PC-3 (cell line): ENCODE data around the gene SLC22A4.

Source experiments
- EZH2 ChIP-seq: fragments of 300-600 bp; sonication (generic); IDR thresholded peaks from one replicate; pipeline ENCODE4 v1.6.1; 2017; ENCODE audit warnings: antibody characterized with exemption, mild to moderate bottlenecking, low read length; ENCODE audit not compliant: unreplicated experiment
- TF ChIP-seq, protein P1 (sequence below): fragments of 300-600 bp; sonication (generic); conservative IDR thresholded peaks from 2 replicates; pipeline ENCODE4 v1.5.1; 2017; ENCODE audit warnings: antibody characterized with exemption, low read depth, mild to moderate bottlenecking, low read length

DNA sequence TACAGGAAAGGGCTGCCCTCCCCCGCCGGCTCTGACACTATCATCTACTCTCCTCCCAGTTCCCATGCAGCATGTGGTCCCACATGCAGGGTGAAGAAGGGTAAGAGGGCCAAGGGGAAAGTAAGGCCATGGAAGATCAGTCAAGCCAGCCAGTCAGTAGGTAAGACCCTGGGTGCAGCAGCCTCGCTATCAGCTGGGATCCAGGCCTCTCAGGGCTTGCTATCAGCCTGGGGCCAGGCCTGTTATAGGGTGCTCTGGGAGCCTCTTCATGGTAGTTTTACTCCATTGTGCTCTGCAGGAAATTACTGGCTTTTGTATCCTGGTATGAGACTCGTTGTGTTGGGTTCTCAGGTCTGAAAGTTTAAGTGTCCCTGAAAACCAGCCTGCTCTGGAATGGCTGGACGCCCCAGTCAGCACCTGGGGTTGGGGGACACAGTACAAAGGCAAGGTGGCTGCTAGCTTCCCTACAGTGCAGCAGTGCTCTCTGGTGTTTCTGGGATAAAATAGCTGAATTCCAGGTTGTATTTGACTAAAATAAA lies 21.4 kb downstream of the SLC22A4 start:
- TF ChIP-seq, protein P1, sequence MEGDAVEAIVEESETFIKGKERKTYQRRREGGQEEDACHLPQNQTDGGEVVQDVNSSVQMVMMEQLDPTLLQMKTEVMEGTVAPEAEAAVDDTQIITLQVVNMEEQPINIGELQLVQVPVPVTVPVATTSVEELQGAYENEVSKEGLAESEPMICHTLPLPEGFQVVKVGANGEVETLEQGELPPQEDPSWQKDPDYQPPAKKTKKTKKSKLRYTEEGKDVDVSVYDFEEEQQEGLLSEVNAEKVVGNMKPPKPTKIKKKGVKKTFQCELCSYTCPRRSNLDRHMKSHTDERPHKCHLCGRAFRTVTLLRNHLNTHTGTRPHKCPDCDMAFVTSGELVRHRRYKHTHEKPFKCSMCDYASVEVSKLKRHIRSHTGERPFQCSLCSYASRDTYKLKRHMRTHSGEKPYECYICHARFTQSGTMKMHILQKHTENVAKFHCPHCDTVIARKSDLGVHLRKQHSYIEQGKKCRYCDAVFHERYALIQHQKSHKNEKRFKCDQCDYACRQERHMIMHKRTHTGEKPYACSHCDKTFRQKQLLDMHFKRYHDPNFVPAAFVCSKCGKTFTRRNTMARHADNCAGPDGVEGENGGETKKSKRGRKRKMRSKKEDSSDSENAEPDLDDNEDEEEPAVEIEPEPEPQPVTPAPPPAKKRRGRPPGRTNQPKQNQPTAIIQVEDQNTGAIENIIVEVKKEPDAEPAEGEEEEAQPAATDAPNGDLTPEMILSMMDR: no peak
- no peak for TF ChIP-seq EZH2
